Peyer's patch (tissue), 4 donors: Measurements from ENCODE around the gene TMEM170B.

Experiments used
- CTCF ChIP-seq, 6 experiments: fragments of 450-650 bp in 4 of 6; fragments of 200-600 bp in 2 of 6; sonication (generic) in 1 of 6; IDR thresholded peaks; one replicate each; pipeline ENCODE4 v1.5.1; 2017 to 2019; ENCODE audit warnings: antibody characterized with exemption in 6 of 6, mild to moderate bottlenecking in 3 of 6, moderate library complexity in 1 of 6
- POLR2A ChIP-seq, 2 donors: fragments of 450-650 bp; IDR thresholded peaks; one replicate each; pipeline ENCODE4 v1.5.1; 2017; ENCODE audit warnings: antibody characterized with exemption in 2 of 2, mild to moderate bottlenecking in 2 of 2, moderate library complexity in 2 of 2

- TF ChIP-seq CTCF (IDR thresholded peaks at IDR 0.05) (no peak), POLR2A (IDR thresholded peaks at IDR 0.05) (no peak)
These were observed 5.5 kb upstream of the TMEM170B start for GRCh38 chr6:11532097-11532496.
